ENCODE results near the gene SYT11. TPM values are rescaled to one million over a fixed set of nuclear protein-coding genes. Genes with fewer than 3 reads are reported as not detected.

The SYT11 gene
- total and polyA plus RNA-seq, 9 of the 15 experiments (the other 6 are each of a cell fraction or from before 2014, with no cell fraction given) = 0.05 to 0.18 (median 0.11) TPM

DNA sequence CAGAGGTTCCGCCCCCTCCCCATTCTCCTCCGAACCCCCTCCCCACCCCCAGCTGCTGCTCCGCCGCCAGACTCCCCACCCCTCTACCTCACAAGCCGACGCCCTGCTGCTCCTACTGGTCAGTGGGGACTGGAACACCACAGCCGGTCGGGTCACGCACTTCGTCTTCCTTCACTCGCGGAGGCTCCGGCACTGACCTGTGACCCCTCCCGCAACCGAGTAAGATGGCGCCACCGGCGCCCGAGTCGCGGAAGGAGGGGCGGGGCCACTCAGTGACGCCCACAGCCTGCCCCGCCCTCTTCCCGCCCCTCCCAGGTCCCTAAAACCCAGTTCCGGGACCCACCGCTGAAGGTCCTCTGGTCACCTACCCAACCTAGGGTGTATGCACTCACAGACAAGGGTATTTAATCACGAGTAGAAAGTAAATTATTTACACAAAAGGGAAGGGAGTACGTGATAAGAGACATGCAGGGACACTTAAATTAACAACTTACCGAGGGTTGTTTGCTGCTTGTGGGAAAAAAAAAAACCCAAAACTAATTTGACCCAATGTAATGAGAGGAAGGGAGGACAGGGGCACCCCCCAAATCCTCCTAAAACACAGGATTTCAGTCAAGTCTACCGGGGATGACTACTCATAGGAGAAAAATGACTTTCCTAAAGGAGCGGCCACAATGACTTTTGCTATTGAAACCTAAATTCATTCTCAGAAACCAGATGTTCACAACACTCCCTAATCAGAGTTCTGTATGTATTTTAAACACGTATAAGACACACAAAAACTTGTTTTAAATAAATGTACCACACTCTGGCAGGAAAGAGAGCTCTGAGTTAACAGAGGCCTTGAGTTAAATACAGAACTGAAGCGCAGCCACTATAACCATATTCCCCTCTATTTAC is 52.0 kb downstream of the SYT11 start, which contains the start of gene RIT1 (continued):
- peak; percentile 50; the same call in 1 of the 2 replicates for TF ChIP-seq ZNF436 (CRISPR knock-in tag; IDR thresholded peaks at IDR 0.05)
- TF ChIP-seq, protein P1, sequence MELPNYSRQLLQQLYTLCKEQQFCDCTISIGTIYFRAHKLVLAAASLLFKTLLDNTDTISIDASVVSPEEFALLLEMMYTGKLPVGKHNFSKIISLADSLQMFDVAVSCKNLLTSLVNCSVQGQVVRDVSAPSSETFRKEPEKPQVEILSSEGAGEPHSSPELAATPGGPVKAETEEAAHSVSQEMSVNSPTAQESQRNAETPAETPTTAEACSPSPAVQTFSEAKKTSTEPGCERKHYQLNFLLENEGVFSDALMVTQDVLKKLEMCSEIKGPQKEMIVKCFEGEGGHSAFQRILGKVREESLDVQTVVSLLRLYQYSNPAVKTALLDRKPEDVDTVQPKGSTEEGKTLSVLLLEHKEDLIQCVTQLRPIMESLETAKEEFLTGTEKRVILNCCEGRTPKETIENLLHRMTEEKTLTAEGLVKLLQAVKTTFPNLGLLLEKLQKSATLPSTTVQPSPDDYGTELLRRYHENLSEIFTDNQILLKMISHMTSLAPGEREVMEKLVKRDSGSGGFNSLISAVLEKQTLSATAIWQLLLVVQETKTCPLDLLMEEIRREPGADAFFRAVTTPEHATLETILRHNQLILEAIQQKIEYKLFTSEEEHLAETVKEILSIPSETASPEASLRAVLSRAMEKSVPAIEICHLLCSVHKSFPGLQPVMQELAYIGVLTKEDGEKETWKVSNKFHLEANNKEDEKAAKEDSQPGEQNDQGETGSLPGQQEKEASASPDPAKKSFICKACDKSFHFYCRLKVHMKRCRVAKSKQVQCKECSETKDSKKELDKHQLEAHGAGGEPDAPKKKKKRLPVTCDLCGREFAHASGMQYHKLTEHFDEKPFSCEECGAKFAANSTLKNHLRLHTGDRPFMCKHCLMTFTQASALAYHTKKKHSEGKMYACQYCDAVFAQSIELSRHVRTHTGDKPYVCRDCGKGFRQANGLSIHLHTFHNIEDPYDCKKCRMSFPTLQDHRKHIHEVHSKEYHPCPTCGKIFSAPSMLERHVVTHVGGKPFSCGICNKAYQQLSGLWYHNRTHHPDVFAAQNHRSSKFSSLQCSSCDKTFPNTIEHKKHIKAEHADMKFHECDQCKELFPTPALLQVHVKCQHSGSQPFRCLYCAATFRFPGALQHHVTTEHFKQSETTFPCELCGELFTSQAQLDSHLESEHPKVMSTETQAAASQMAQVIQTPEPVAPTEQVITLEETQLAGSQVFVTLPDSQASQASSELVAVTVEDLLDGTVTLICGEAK (IDR thresholded peaks at IDR 0.05) = no peak
- TF ChIP-seq, protein P1 (CRISPR knock-in tag; IDR thresholded peaks at IDR 0.05) = no peak
- no peak for TF ChIP-seq DMBX1 (CRISPR knock-in tag; IDR thresholded peaks at IDR 0.05; ENCODE audit: borderline replicate concordance)
- no peak for TF ChIP-seq ZNF384 (IDR thresholded peaks at IDR 0.05; ENCODE audit: low read depth, low read length)
- TF ChIP-seq, protein P2, sequence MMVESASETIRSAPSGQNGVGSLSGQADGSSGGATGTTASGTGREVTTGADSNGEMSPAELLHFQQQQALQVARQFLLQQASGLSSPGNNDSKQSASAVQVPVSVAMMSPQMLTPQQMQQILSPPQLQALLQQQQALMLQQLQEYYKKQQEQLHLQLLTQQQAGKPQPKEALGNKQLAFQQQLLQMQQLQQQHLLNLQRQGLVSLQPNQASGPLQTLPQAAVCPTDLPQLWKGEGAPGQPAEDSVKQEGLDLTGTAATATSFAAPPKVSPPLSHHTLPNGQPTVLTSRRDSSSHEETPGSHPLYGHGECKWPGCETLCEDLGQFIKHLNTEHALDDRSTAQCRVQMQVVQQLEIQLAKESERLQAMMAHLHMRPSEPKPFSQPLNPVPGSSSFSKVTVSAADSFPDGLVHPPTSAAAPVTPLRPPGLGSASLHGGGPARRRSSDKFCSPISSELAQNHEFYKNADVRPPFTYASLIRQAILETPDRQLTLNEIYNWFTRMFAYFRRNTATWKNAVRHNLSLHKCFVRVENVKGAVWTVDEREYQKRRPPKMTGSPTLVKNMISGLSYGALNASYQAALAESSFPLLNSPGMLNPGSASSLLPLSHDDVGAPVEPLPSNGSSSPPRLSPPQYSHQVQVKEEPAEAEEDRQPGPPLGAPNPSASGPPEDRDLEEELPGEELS (CRISPR knock-in tag; IDR thresholded peaks at IDR 0.05; ENCODE audit: borderline replicate concordance) = no peak
- no peak for TF ChIP-seq ZNF583 (CRISPR knock-in tag; IDR thresholded peaks at IDR 0.05)
- TF ChIP-seq XRCC3 (IDR thresholded peaks at IDR 0.05) = no peak
- TF ChIP-seq ETV1 (tag; conservative IDR thresholded peaks at IDR 0.05; ENCODE audit: low read depth) = no peak
